Tibial nerve (tissue), 4 donors: ENCODE data around the gene LRRC74A. TPM values are rescaled to one million over a fixed set of nuclear protein-coding genes. Genes with fewer than 3 reads are reported as not detected.

Experiments
- DNase-seq, 2 donors: peaks; one replicate each; pipeline ENCODE4 v3.0.0-alpha.2; 2019; ENCODE audit warnings: low spot score in 2 of 2
- H3K27ac ChIP-seq, 4 donors: fragments of 200-600 bp; sonication (generic) in 3 of 4; one replicate each; pipeline ENCODE4 v1.5.1; 2017 to 2019; ENCODE audit warnings: mild to moderate bottlenecking in 1 of 4
- H3K27me3 ChIP-seq, 2 donors: fragments of 200-600 bp; sonication (generic) in 1 of 2; one replicate each; pipeline versions ENCODE4 v1.5.1 to v1.6.0; 2017 to 2019
- H3K36me3 ChIP-seq, 3 donors: fragments of 200-600 bp; sonication (generic); one replicate each; pipeline ENCODE4 v1.5.1; 2018 to 2019
- H3K4me1 ChIP-seq, 4 donors: fragments of 200-600 bp; sonication (generic) in 3 of 4; one replicate each; pipeline ENCODE4 v1.5.1; 2017 to 2019
- H3K4me3 ChIP-seq, 4 donors: fragments of 200-600 bp; sonication (generic) in 3 of 4; one replicate each; pipeline ENCODE4 v1.5.1; 2017 to 2019; ENCODE audit warnings: mild to moderate bottlenecking in 1 of 4, moderate library complexity in 1 of 4
- H3K9me3 ChIP-seq, 4 donors: fragments of 200-600 bp; sonication (generic) in 3 of 4; one replicate each; pipeline ENCODE4 v1.5.1; 2017 to 2019
- CTCF ChIP-seq, 5 experiments: fragments of 200-600 bp in 3 of 5; fragments of 450-650 bp in 2 of 5; sonication (generic) in 3 of 5; IDR thresholded peaks; one replicate each; pipeline ENCODE4 v1.5.1; 2016 to 2019; ENCODE audit warnings: antibody characterized with exemption in 5 of 5, mild to moderate bottlenecking in 3 of 5, moderate library complexity in 2 of 5
- EP300 ChIP-seq, 2 donors: sonication (generic); formaldehyde crosslinking; IDR thresholded peaks; one replicate each; pipeline ENCODE4 v1.6.1; 2017; ENCODE audit warnings: antibody characterized with exemption in 2 of 2, mild to moderate bottlenecking in 1 of 2
- POLR2A ChIP-seq, 2 donors: fragments of 450-650 bp; IDR thresholded peaks; one replicate each; pipeline ENCODE4 v1.6.1; 2017; ENCODE audit warnings: antibody characterized with exemption in 2 of 2, mild to moderate bottlenecking in 2 of 2, moderate library complexity in 2 of 2
- WGBS, 2 donors: methylation state at CpG; one replicate each; pipeline ENCODE4 v1.1.5; 2018; 5-methylcytosine and 5-hydroxymethylcytosine counted together
- total RNA-seq, 4 donors: library from RNA; depleted of rRNA; stranded (reverse); fragments of >200 nt; gene quantifications; one replicate each; pipeline ENCODE4 v1.1.0, GENCODE V29; 2016

LRRC74A gene
- total RNA-seq, 4 donors from 2014 or later = not detected

GRCh38 chr14:76874734-76875133 is 48.5 kb downstream of the LRRC74A start:
- Histone ChIP-seq H3K36me3 (no peaks in the 10 kb centered on the region), H3K9me3 (no peaks in the 10 kb centered on the region), H3K4me1 (no peaks in the 10 kb centered on the region), H3K27ac (no peak overlapping the region), H3K4me3 (no peak overlapping the region), H3K27me3 (no peaks in the 10 kb centered on the region)
- no peak for DNase-seq
- 81 to 85% methylated on average over 8 of the region's 8 CpGs for WGBS, 2 donors
- no peak for TF ChIP-seq POLR2A (IDR thresholded peaks at IDR 0.05)
- no peak for TF ChIP-seq EP300 (IDR thresholded peaks at IDR 0.05)
- TF ChIP-seq CTCF (IDR thresholded peaks at IDR 0.05) = no peak

GRCh38 chr14:76876076-76876475 is 49.9 kb downstream of the LRRC74A start:
- Histone ChIP-seq H3K4me3 (no peak overlapping the region), H3K4me1 (no peaks in the 10 kb centered on the region), H3K27ac (no peak overlapping the region), H3K36me3 (no peaks in the 10 kb centered on the region), H3K9me3 (no peaks in the 10 kb centered on the region), H3K27me3 (no peaks in the 10 kb centered on the region)
- peak in 1 of 2 donors; percentile 56 for DNase-seq
- TF ChIP-seq CTCF (IDR thresholded peaks at IDR 0.05) (peak; percentile 87 to 95 (median 90)), POLR2A (IDR thresholded peaks at IDR 0.05) (peak in 1 of 2 donors; percentile 10), EP300 (IDR thresholded peaks at IDR 0.05) (peak in 1 of 2 donors; percentile 52)
- WGBS, 2 donors = 45 to 57% methylated on average over 3 of the region's 3 CpGs

GRCh38 chr14:76877871-76878270 is 51.7 kb downstream of the LRRC74A start:
- 72 to 73% methylated on average over 5 of the region's 5 CpGs for WGBS, 2 donors
- H3K4me3 ChIP-seq = no peak overlapping the region
- no peak for DNase-seq

GRCh38 chr14:76880449-76880848 is 54.2 kb downstream of the LRRC74A start:
- H3K27ac ChIP-seq = no peak overlapping the region
- no peak for DNase-seq
- H3K9me3 ChIP-seq = no peaks in the 10 kb centered on the region
- no peaks in the 10 kb centered on the region for H3K27me3 ChIP-seq
- 86 to 94% methylated on average over 4 of the region's 4 CpGs for WGBS, 2 donors
- no peaks in the 10 kb centered on the region for H3K36me3 ChIP-seq
- TF ChIP-seq POLR2A (IDR thresholded peaks at IDR 0.05) = no peak
- H3K4me1 ChIP-seq = no peaks in the 10 kb centered on the region
- H3K4me3 ChIP-seq = no peak overlapping the region

More at GRCh38 chr14:76877871-76878270, 51.7 kb downstream of the LRRC74A start:
- no peak overlapping the region for H3K27ac ChIP-seq
- no peaks in the 10 kb centered on the region for H3K36me3 ChIP-seq
- TF ChIP-seq CTCF (IDR thresholded peaks at IDR 0.05) (no peak), POLR2A (IDR thresholded peaks at IDR 0.05) (no peak), EP300 (IDR thresholded peaks at IDR 0.05) (no peak)
- no peaks in the 10 kb centered on the region for H3K9me3 ChIP-seq
- no peaks in the 10 kb centered on the region for H3K4me1 ChIP-seq
- H3K27me3 ChIP-seq = no peaks in the 10 kb centered on the region

- no peaks in the 10 kb centered on the region for H3K9me3 ChIP-seq
- H3K36me3 ChIP-seq = no peaks in the 10 kb centered on the region
- H3K4me3 ChIP-seq = no peak overlapping the region
- H3K4me1 ChIP-seq = no peaks in the 10 kb centered on the region
- DNase-seq = no peak
- 74 to 78% methylated on average over 6 of the region's 6 CpGs for WGBS, 2 donors
- no peaks in the 10 kb centered on the region for H3K27me3 ChIP-seq
- TF ChIP-seq POLR2A (IDR thresholded peaks at IDR 0.05) = no peak
- no peak for TF ChIP-seq CTCF (IDR thresholded peaks at IDR 0.05)
- TF ChIP-seq EP300 (IDR thresholded peaks at IDR 0.05) = no peak
- H3K27ac ChIP-seq = no peak overlapping the region
Observed at GRCh38 chr14:76881348-76881747, 55.1 kb downstream of the LRRC74A start.

- H3K27ac ChIP-seq = no peak overlapping the region
- TF ChIP-seq EP300 (IDR thresholded peaks at IDR 0.05) (no peak), CTCF (IDR thresholded peaks at IDR 0.05) (no peak), POLR2A (IDR thresholded peaks at IDR 0.05) (no peak)
- no peaks in the 10 kb centered on the region for H3K27me3 ChIP-seq
- 51 to 80% methylated on average over 1 to 4 of the region's 5 CpGs for WGBS, 2 donors
- H3K4me3 ChIP-seq = no peak overlapping the region
- DNase-seq = no peak
- H3K4me1 ChIP-seq = no peaks in the 10 kb centered on the region
- no peaks in the 10 kb centered on the region for H3K9me3 ChIP-seq
- no peaks in the 10 kb centered on the region for H3K36me3 ChIP-seq
Observed at GRCh38 chr14:76882651-76883050, 56.4 kb downstream of the LRRC74A start.
